ENCODE measurements around the gene LYPLAL1.

Gene LYPLAL1

DNA sequence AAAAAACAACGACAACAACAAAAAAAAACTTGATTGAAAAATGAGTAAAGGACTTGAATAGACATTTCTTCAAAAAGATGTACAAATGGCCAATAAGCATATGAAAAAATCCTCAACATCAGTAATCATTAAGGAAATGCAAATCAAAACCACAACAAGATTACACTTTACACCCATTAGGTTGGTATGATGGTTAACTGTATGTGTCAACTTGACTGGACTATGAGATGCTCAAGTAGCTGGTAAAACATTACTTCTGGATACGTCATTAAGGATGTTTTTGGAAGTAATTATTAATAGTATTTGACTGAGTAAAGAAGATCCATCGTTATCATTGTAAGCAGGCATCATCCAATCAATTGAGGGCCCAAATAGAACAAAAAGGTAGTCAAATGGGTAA lies 34.9 kb upstream of the LYPLAL1 start:
- H3K4me3 ChIP-seq (ENCODE audit: low read depth, low read length) = no peak overlapping the region
- TF ChIP-seq, protein P1, sequence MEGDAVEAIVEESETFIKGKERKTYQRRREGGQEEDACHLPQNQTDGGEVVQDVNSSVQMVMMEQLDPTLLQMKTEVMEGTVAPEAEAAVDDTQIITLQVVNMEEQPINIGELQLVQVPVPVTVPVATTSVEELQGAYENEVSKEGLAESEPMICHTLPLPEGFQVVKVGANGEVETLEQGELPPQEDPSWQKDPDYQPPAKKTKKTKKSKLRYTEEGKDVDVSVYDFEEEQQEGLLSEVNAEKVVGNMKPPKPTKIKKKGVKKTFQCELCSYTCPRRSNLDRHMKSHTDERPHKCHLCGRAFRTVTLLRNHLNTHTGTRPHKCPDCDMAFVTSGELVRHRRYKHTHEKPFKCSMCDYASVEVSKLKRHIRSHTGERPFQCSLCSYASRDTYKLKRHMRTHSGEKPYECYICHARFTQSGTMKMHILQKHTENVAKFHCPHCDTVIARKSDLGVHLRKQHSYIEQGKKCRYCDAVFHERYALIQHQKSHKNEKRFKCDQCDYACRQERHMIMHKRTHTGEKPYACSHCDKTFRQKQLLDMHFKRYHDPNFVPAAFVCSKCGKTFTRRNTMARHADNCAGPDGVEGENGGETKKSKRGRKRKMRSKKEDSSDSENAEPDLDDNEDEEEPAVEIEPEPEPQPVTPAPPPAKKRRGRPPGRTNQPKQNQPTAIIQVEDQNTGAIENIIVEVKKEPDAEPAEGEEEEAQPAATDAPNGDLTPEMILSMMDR (conservative IDR thresholded peaks at IDR 0.05; ENCODE audit: low read depth, low read length) = no peak
- no peak for DNase-seq (ENCODE audit: low read depth)

- H3K4me3 ChIP-seq (ENCODE audit: low read depth, low read length) = no peak overlapping the region
- TF ChIP-seq, protein P1 (conservative IDR thresholded peaks at IDR 0.05; ENCODE audit: low read depth, low read length) = no peak
Observed at GRCh38 chr1:219140303-219140877, 33.3 kb upstream of the LYPLAL1 start.

DNA sequence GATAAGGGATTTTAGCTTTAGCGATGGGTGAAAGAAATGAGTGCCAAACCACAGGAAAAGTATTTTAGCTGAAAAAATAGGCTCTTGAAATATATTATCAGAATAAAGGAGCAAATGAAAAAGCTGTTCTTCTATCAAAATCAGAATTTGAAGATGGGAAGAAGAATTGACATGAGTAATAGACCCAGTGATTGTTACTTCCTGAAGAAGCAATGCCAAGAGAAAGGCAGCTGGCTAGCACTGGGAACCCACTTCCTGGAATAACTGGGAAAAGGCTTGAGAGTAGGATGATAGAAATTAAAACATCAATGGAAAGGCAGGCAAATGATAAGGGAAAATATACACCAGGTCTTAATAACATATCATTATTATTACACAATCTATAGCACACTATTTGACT lies 29.9 kb upstream of the LYPLAL1 start:
- no peak for DNase-seq (ENCODE audit: low read depth)
- TF ChIP-seq, protein P1 (conservative IDR thresholded peaks at IDR 0.05; ENCODE audit: low read depth, low read length) = no peak
- H3K4me3 ChIP-seq (ENCODE audit: low read depth, low read length) = no peak overlapping the region

More at GRCh38 chr1:219140303-219140877, 33.3 kb upstream of the LYPLAL1 start:
- no peak for DNase-seq (ENCODE audit: low read depth)

- DNase-seq (ENCODE audit: low read depth) = no peak
- TF ChIP-seq, protein P1 (conservative IDR thresholded peaks at IDR 0.05; ENCODE audit: low read depth, low read length) = no peak
- H3K4me3 ChIP-seq (ENCODE audit: low read depth, low read length) = no peak overlapping the region
Observed at GRCh38 chr1:219144658-219145315, 28.9 kb upstream of the LYPLAL1 start.

GRCh38 chr1:219147571-219148019 lies 26.1 kb upstream of the LYPLAL1 start:
- H3K4me3 ChIP-seq (ENCODE audit: low read depth, low read length) = no peak overlapping the region
- TF ChIP-seq, protein P1 (conservative IDR thresholded peaks at IDR 0.05; ENCODE audit: low read depth, low read length) = no peak
- DNase-seq (ENCODE audit: low read depth) = no peak

DNA sequence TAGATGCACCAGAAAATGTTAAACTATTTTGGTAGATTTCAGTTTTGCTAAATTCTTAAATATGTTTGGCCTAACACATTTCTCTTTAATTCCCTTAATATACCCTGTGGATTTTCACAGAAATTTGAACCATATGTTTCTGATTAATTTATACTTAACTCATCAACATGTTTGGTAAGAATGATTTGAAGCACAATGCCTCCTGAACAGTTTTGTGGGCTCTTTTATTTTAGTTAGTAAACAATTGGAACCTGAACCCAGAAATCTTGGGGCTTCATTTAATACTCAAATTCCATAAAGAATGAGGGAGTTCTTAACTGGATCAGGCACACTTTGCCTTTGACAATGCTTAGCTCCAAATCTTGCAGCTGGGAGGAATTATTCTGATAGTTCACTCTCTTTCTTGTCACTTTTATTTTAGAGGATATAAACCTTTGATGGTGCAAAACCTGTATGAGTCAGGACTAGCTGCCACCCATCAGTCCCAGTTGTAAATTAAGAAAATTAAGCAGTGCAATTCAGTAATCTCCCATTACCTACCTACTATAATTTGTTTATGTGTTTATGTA lies 24.6 kb upstream of the LYPLAL1 start:
- H3K4me3 ChIP-seq (ENCODE audit: low read depth, low read length) = no peak overlapping the region
- TF ChIP-seq, protein P1 (conservative IDR thresholded peaks at IDR 0.05; ENCODE audit: low read depth, low read length) = no peak
- DNase-seq (ENCODE audit: low read depth) = no peak

Data from choroid plexus epithelial cell (primary cell).